Stimulated activated CD8-positive, alpha-beta memory T cell treated with anti-CD3 and anti-CD28 coated beads, Interleukin-12 subunit alpha, Interleukin-12 subunit beta, amount 100 ng/mL, for 24 hours (primary cell): ENCODE data around the gene ATXN1.

Experiments
- DNase-seq: peaks from one replicate; pipeline ENCODE4 v3.0.0-alpha.2; 2020; ENCODE audit errors: extremely low read depth

The ATXN1 gene

GRCh38 chr6:16253399-16254144 is 507.7 kb downstream of the ATXN1 start:
- DNase-seq, result no peak

- no peak for DNase-seq
These were observed 508.5 kb downstream of the ATXN1 start for GRCh38 chr6:16252686-16253299.

- no peak for DNase-seq
These were observed 509.6 kb downstream of the ATXN1 start for GRCh38 chr6:16251706-16252105.

GRCh38 chr6:16249971-16250370 is 511.3 kb downstream of the ATXN1 start:
- no peak for DNase-seq
